Endometrium (tissue), 2 donors: ENCODE data around the gene SNTB2.
"Not testable (repeated sequence)": the region's sequence is repeated elsewhere in the genome, so short reads cannot be mapped to it uniquely, and the experiment has no call there.

Source experiments
- FAIRE-seq: peaks from 2 replicates; lab custom pipeline; 2012; peaks lifted over from hg19 to GRCh38; lab: Jason Lieb, UNC
- donor health status: control.
- donor health status: control.

SNTB2 gene

GRCh38 chr16:69186642-69187445 lies at the start of gene SNTB2:
Gene SNTB2, plus strand, starts transcription at chr16:69187164. Its CDS starts 3 bp downstream, at chr16:69187167.
- no peak for FAIRE-seq

- FAIRE-seq = no peak
Measured at GRCh38 chr16:69138608-69139007, 48.4 kb upstream of the SNTB2 start.

GRCh38 chr16:69139464-69139863 lies 47.5 kb upstream of the SNTB2 start:
- FAIRE-seq = not testable (repeated sequence)

- no peak for FAIRE-seq
Measured at GRCh38 chr16:69141014-69141413, 46.0 kb upstream of the SNTB2 start.

- FAIRE-seq = no peak
Measured at GRCh38 chr16:69141936-69142335, 45.0 kb upstream of the SNTB2 start.

- no peak for FAIRE-seq
Measured at GRCh38 chr16:69143116-69143515, 43.8 kb upstream of the SNTB2 start.

GRCh38 chr16:69145658-69146057 lies 41.3 kb upstream of the SNTB2 start:
- no peak for FAIRE-seq

GRCh38 chr16:69149621-69150020 lies 37.3 kb upstream of the SNTB2 start:
- not testable (repeated sequence) for FAIRE-seq

GRCh38 chr16:69150146-69150865 lies 36.7 kb upstream of the SNTB2 start:
- FAIRE-seq = peak; percentile 76

GRCh38 chr16:69157196-69157595 lies 29.8 kb upstream of the SNTB2 start:
- no peak for FAIRE-seq

GRCh38 chr16:69160192-69160591 lies 26.8 kb upstream of the SNTB2 start:
- FAIRE-seq = no peak

GRCh38 chr16:69165584-69165983 lies 21.4 kb upstream of the SNTB2 start:
- no peak for FAIRE-seq

GRCh38 chr16:69166221-69166833 lies 20.6 kb upstream of the SNTB2 start:
- no peak for FAIRE-seq

GRCh38 chr16:69166946-69167930 lies 19.7 kb upstream of the SNTB2 start:
- no peak for FAIRE-seq

- no peak for FAIRE-seq
Measured at GRCh38 chr16:69169051-69169450, 17.9 kb upstream of the SNTB2 start.

- no peak for FAIRE-seq
Measured at GRCh38 chr16:69169607-69170352, 17.2 kb upstream of the SNTB2 start.

GRCh38 chr16:69171325-69172084 lies 15.5 kb upstream of the SNTB2 start:
- no peak for FAIRE-seq

GRCh38 chr16:69176033-69176800 lies 10.7 kb upstream of the SNTB2 start:
- no peak for FAIRE-seq

- FAIRE-seq = no peak
Measured at GRCh38 chr16:69179328-69180010, 7.5 kb upstream of the SNTB2 start.
